Myocyte (in vitro differentiated cells): ENCODE data around the gene ATRNL1. TPM values are rescaled to one million over a fixed set of nuclear protein-coding genes. Genes with fewer than 3 reads are reported as not detected.

Source experiments
- DNase-seq: peaks from one replicate; pipeline ENCODE4 v3.0.0-alpha.2; 2012; ENCODE audit warnings: low read depth
- total RNA-seq: library from RNA; depleted of rRNA; stranded (reverse); fragments of >200 nt; gene quantifications from 2 replicates; pipeline ENCODE4 v1.2.3, GENCODE V29; 2014

The ATRNL1 gene
- total RNA-seq, 1 donor from 2014 or later: 8.4 TPM

- DNase-seq: no peak
Observed at GRCh38 chr10:115941361-115941771, 848.2 kb downstream of the ATRNL1 start.

- DNase-seq: no peak
Observed at GRCh38 chr10:115942101-115942500, 848.9 kb downstream of the ATRNL1 start.

GRCh38 chr10:115944538-115944937, 851.4 kb downstream of the ATRNL1 start:
- DNase-seq: no peak

- DNase-seq: peak; percentile 25
Observed at GRCh38 chr10:115945701-115946445, 852.7 kb downstream of the ATRNL1 start.

- DNase-seq: peak; percentile 37
Observed at GRCh38 chr10:115947104-115947503, 853.9 kb downstream of the ATRNL1 start.

- DNase-seq: peak; percentile 30
Observed at GRCh38 chr10:115948465-115948864, 855.3 kb downstream of the ATRNL1 start.

GRCh38 chr10:115949282-115949844, 856.2 kb downstream of the ATRNL1 start:
- DNase-seq: no peak

- peak; percentile 56 for DNase-seq
Observed at GRCh38 chr10:115950320-115950719, 857.2 kb downstream of the ATRNL1 start.

GRCh38 chr10:115951242-115951641, 858.1 kb downstream of the ATRNL1 start:
- no peak for DNase-seq

- DNase-seq: no peak
Observed at GRCh38 chr10:115953281-115953680, 860.1 kb downstream of the ATRNL1 start.

- no peak for DNase-seq
Observed at GRCh38 chr10:115953968-115954367, 860.8 kb downstream of the ATRNL1 start.

GRCh38 chr10:115956225-115957011, 863.3 kb downstream of the ATRNL1 start:
- DNase-seq: no peak

GRCh38 chr10:115957012-115957399, 863.8 kb downstream of the ATRNL1 start:
- DNase-seq: no peak

- no peak for DNase-seq
Observed at GRCh38 chr10:115957786-115958442, 864.7 kb downstream of the ATRNL1 start.

GRCh38 chr10:115963848-115964247, 870.7 kb downstream of the ATRNL1 start:
- peak; percentile 46 for DNase-seq

GRCh38 chr10:115964827-115965226, 871.7 kb downstream of the ATRNL1 start:
- DNase-seq: no peak

- no peak for DNase-seq
Observed at GRCh38 chr10:115965376-115965775, 872.2 kb downstream of the ATRNL1 start.

- DNase-seq: no peak
Observed at GRCh38 chr10:115968236-115968635, 875.1 kb downstream of the ATRNL1 start.

- no peak for DNase-seq
Observed at GRCh38 chr10:115969591-115969990, 876.4 kb downstream of the ATRNL1 start.

GRCh38 chr10:115971921-115972320, 878.8 kb downstream of the ATRNL1 start:
- no peak for DNase-seq

- DNase-seq: no peak
Observed at GRCh38 chr10:115972426-115972825, 879.3 kb downstream of the ATRNL1 start.

GRCh38 chr10:115974351-115974750, 881.2 kb downstream of the ATRNL1 start:
- DNase-seq: no peak
